ENCODE results near the gene C4BPA. TPM values are rescaled to one million over a fixed set of nuclear protein-coding genes. Genes with fewer than 3 reads are reported as not detected.
A peak's percentile ranks its signal among the peaks of the same experiment; 100 is the strongest.

C4BPA gene
- total RNA-seq, 2 donors from 2014 or later = 8.9 to 23.1 TPM

DNA sequence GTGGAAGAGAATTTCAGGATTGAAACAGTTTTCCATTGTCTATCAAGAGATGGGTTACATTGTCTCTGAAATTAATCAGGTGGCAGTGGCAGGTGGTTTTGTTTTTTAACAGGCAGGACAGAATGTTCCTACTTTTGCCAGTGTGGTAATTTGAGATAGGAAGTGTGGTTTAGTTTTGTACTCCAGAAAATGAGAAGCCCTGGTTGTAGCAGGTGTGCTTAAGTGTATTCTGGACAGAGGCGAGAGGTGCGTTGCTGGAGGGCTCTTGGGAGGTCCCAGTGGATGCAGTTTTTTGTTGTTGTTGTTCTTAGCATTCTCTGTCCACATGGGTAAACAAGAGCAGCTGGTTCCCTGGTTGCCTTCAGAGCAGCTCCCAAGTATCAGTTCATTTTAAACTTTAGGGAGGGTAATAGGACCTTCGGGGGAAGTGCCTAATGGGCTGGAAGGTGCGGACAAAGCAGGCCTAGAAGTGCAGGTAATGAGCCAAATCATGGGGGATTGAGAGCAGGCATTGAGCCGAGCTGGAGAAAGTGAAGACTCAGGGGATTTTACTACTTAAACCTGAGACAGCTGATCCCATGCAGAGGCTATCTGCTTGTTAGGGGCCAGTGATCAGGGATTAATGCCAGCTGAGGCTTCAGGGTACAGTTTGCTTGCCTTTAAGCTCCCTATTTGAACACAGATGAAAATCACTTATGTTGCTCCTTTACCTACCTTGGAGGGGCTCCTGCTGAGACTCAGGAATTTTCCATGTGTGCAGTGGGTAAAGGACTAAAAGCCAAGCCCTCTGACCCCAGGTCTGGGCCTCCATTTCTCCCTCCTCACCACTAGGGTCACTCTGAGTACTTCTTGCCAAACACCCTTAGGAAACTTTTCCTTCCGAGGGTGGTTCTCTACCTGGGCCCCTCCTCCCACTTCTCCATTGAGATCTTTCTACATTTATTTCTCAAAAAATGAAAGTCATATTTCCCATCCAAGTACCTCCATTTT is 44.9 kb upstream of the C4BPA start:
- Histone ChIP-seq H3K27ac (no peak overlapping the region), H3K9me3 (no peaks in the 10 kb centered on the region), H3K4me3 (no peak overlapping the region), H3K4me1 (peaks cover 2% of the 10 kb centered on the region), H3K27me3 (no peaks in the 10 kb centered on the region), H3K36me3 (replicated peaks in 1 of 2; ENCODE audit: insufficient read depth in 1 of 2, low read depth in 2 of 2) (peaks cover 0 to 6% of the 10 kb centered on the region in 2 donors)
- TF ChIP-seq, protein P1, sequence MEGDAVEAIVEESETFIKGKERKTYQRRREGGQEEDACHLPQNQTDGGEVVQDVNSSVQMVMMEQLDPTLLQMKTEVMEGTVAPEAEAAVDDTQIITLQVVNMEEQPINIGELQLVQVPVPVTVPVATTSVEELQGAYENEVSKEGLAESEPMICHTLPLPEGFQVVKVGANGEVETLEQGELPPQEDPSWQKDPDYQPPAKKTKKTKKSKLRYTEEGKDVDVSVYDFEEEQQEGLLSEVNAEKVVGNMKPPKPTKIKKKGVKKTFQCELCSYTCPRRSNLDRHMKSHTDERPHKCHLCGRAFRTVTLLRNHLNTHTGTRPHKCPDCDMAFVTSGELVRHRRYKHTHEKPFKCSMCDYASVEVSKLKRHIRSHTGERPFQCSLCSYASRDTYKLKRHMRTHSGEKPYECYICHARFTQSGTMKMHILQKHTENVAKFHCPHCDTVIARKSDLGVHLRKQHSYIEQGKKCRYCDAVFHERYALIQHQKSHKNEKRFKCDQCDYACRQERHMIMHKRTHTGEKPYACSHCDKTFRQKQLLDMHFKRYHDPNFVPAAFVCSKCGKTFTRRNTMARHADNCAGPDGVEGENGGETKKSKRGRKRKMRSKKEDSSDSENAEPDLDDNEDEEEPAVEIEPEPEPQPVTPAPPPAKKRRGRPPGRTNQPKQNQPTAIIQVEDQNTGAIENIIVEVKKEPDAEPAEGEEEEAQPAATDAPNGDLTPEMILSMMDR (IDR thresholded peaks at IDR 0.05) = no peak
- intact Hi-C loops (cut with DNase I) = no loop called here
- 82 to 83% methylated on average over 6 of the region's 6 CpGs for WGBS, 2 donors
- DNase-seq = peak in 2 of 4 donors; percentile 9 to 26
- peak; percentile 6 for ATAC-seq

DNA sequence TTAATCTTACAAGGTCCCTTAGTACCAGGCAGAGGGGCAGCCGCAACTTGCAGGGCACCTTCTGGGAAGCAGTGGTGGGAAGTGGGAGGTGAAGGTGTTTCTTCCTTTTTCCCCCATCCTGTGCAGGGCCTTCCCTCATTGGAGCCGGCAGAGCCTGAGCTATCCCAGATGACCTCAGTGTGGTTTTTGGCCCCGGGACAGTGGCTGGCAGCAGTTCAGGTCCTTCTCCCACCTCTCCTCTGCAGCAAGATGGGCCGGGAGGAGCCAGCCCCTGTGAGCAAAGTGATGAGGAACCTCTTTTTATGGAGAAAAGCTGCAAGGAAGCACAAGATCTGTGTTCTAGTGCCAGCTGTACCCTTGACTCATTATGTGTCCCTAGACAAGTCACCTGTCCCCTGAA is 44.2 kb upstream of the C4BPA start:
- H3K9me3 ChIP-seq = no peaks in the 10 kb centered on the region
- DNase-seq (no peak), ATAC-seq (no peak)
- no peak overlapping the region for H3K4me3 ChIP-seq
- peaks cover 0 to 6% of the 10 kb centered on the region in 2 donors for H3K36me3 ChIP-seq (replicated peaks in 1 of 2; ENCODE audit: insufficient read depth in 1 of 2, low read depth in 2 of 2)
- H3K27me3 ChIP-seq = no peaks in the 10 kb centered on the region
- WGBS, 2 donors = 65 to 77% methylated on average over 4 of the region's 4 CpGs
- H3K4me1 ChIP-seq = peaks cover 5% of the 10 kb centered on the region
- no peak for TF ChIP-seq POLR2A (IDR thresholded peaks at IDR 0.05)
- TF ChIP-seq, protein P1 (IDR thresholded peaks at IDR 0.05) = no peak
- intact Hi-C loops (cut with DNase I) = no loop called here
- peak overlapping the region in 1 of 4 donors; percentile 11 for H3K27ac ChIP-seq

DNA sequence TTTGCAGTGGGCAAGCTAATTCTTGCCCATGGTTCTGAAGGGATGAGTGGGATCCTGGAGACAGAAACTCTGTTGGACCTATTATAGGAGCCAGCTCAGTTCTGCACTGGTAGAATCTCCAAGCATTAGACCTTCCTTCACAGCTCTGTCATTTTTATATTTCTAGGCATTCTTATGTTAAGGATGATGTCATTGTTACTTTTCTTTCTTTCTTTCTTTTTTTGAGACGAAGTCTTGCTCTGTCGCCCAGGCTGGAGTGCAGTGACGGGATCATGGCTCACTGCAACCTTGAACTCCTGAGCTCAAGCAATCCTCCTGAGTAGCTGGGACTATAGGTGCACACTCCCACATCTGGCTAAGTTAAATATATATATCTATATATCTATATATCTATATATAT is 43.4 kb upstream of the C4BPA start:
- ATAC-seq (no peak), DNase-seq (no peak)
- Histone ChIP-seq H3K9me3 (no peaks in the 10 kb centered on the region), H3K36me3 (replicated peaks in 1 of 2; ENCODE audit: insufficient read depth in 1 of 2, low read depth in 2 of 2) (peaks cover 0 to 6% of the 10 kb centered on the region in 2 donors), H3K4me1 (peaks cover 5% of the 10 kb centered on the region), H3K27ac (no peak overlapping the region), H3K4me3 (no peak overlapping the region), H3K27me3 (no peaks in the 10 kb centered on the region)
- TF ChIP-seq, protein P1 (IDR thresholded peaks at IDR 0.05) = no peak
- no peak for TF ChIP-seq POLR2A (IDR thresholded peaks at IDR 0.05)
- 54 to 71% methylated on average over 3 of the region's 3 CpGs for WGBS, 2 donors
- intact Hi-C loops (cut with DNase I) = no loop called here

DNA sequence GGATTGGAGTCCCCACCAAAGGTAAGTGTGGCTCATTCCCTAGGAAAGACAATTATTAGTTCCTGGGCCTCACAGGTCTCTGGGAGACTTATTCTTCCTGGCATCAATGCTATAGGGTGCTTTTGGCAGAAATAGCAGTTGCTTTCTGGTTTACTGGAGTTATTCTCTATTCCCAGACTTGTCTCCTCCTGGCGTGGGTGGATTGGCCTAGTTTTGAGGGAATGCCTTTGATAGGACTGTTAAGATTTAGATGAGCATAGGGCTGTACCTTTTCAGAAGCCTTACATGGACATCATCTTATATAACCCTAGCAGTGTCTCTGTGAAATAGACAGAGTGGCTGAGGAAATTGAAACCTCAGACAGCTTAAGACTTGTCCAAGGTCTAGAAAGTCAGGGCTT is 42.0 kb upstream of the C4BPA start:
- WGBS, 2 donors = 64 to 86% methylated on average over 1 of the region's 1 CpG
- no peak for TF ChIP-seq POLR2A (IDR thresholded peaks at IDR 0.05)
- TF ChIP-seq, protein P1 (IDR thresholded peaks at IDR 0.05) = no peak
- intact Hi-C loops (cut with DNase I) = no loop called here
- Histone ChIP-seq H3K9me3 (no peaks in the 10 kb centered on the region), H3K27me3 (no peaks in the 10 kb centered on the region), H3K4me1 (peaks cover 5% of the 10 kb centered on the region), H3K27ac (no peak overlapping the region), H3K4me3 (no peak overlapping the region), H3K36me3 (replicated peaks in 1 of 2; ENCODE audit: insufficient read depth in 1 of 2, low read depth in 2 of 2) (peaks cover 0 to 6% of the 10 kb centered on the region in 2 donors)
- ATAC-seq = no peak
- DNase-seq = no peak
